ENCODE data around the gene B3GALT5.

- TF ChIP-seq CTCF (IDR thresholded peaks at IDR 0.05): no peak
- TF ChIP-seq EZH2 (IDR thresholded peaks at IDR 0.05; ENCODE audit: borderline replicate concordance, insufficient read depth, low read depth, low read length, poor library complexity, severe bottlenecking): no peak
These were observed 57.4 kb downstream of the B3GALT5 start for GRCh38 chr21:39669976-39670661.

Data from B cell (primary cell).